Right renal pelvis (tissue), 4 donors: ENCODE data around the gene EFCAB8. TPM values are rescaled to one million over a fixed set of nuclear protein-coding genes. Genes with fewer than 3 reads are reported as not detected.
"Not testable (repeated sequence)": the region's sequence is repeated elsewhere in the genome, so short reads cannot be mapped to it uniquely, and the experiment has no call there.

Experiments
- DNase-seq, 4 donors: peaks; one replicate each; pipeline ENCODE4 v3.0.0-alpha.2; 2013; ENCODE audit warnings: low read depth in 4 of 4, low spot score in 3 of 4, missing footprints in 1 of 4
- polyA plus RNA-seq, 4 donors: library from polyadenylated mRNA; unstranded; fragments of 120-200 nt; gene quantifications; one replicate each; pipeline ENCODE4 v1.2.1, GENCODE V29; 2013; ENCODE audit not compliant: insufficient read length in 4 of 4

Gene EFCAB8
- polyA plus RNA-seq, 4 donors: 0.06 to 0.09 (median 0.07) TPM; not detected in 1

DNA sequence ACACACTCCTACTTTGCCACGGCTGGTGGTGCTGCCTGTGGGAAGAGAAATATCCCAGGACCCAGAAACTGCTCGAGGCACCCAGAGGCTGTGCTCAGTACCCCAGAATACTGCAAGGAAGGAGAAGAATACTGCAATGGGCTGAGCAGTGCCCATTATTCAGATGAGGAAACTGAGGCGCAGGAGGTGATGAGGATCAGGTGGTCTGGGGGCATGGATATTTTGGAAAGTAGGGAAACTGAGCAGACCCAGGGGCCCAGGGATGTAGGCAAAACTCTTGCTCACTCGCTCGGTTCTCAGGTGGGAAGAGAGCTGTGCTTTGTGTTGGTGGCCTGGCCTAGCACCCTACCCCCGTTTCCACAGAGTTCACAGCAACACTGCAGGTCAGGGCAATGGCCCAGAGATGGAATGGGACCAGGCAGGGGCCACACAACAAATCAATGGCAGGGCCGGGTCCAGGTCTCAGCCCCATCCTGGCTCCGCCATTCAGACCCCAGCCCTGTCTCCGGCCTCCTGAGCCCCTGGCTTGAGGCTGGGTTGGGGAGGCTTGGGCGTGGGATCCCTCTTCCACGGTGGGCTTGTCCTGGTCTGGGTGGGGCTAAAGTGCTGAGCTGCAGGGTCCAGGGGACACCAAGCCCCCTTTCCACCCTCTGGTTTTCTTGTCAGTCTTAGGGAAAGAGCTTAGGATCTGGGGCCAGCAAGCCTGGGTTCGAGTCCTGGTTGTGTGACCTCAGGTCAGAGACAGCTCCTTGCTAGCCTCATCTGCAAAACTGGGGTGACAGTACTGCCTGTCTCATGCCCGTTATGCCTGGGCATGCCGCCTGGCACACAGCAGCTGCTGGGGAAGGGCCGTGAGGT is 111.6 kb downstream of the EFCAB8 start:
- DNase-seq: no peak

DNA sequence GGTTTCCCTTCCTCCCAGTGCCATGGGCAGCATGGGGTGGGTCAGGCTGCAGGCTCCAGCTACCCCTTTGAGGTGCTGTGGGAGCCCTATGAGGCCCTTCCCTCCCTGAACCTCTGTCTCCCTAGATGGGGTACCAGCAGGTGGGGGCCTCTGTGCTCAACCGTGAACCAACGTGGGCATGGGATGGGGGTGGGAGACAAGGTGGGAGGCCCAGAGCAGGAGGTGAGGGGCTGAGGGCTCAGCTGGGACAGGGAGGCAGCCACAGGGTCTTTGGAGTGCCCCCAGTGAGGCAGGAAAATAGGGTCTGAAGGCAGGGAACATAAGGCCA is 112.2 kb downstream of the EFCAB8 start:
- no peak for DNase-seq

DNA sequence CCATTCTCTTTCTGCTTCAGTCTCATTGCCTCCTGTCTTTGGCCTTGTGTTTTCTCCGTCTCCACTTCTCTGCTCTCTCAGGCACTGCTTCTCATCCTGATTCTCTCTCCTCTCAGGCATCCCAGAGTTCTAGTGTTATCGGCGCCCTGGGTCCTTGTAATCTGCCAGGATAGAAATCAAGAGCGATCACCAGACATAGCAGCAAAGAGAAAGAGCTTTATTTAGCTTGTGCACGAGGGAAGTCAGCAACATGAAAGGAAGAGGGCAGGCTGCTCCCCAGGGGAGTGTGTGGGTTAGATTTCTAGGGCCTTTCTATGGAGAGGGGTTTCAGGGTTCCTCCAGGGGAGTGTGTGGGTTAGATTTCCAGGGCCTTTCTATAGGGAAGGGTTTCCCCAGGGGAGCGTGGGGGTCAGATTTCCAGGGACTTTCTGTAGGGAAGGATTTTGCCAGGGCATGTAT is 113.0 kb downstream of the EFCAB8 start:
- DNase-seq: no peak

DNA sequence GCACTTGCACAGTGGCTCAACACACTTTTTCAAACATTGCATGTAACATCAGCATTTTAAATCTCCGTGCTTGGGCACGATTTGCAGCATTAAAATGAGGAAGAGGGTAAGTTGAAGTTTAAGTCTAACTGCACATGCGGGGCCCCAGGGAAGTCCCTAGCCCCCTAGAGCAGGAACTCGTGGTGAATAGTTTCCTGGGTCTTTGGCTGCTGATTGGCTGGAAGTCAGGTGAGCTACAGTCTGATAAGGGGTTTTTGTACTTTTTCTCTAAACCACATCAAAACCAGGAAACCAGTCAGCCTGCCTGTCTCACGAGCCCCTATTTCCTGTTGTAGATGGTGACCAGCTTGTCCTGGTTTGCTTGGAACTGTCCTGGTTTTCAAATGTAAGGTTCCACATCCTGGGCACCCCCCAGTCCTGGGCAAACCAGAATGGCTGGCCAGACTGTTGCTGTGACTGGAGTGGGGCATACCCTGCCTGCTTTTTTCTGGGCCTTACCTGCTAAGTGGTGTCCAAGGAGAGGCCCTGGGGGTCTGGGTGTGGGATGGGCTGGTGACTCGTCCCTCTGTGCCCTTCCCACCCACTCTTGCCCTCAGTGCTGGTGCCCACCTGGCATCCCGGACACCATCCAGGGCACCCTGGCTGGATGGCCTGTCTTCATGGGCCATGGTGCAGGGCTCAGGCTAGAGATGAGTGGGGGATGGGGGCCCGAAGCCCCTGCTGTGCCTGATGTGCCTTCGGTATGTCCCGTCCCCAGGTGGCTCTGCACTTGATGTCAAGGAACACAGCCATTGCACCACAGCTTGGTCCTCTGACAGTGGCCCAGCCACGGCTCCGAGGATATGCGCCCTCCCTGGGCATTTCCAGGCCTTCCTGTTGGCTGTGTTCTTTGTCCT is 113.7 kb downstream of the EFCAB8 start:
- no peak for DNase-seq

DNA sequence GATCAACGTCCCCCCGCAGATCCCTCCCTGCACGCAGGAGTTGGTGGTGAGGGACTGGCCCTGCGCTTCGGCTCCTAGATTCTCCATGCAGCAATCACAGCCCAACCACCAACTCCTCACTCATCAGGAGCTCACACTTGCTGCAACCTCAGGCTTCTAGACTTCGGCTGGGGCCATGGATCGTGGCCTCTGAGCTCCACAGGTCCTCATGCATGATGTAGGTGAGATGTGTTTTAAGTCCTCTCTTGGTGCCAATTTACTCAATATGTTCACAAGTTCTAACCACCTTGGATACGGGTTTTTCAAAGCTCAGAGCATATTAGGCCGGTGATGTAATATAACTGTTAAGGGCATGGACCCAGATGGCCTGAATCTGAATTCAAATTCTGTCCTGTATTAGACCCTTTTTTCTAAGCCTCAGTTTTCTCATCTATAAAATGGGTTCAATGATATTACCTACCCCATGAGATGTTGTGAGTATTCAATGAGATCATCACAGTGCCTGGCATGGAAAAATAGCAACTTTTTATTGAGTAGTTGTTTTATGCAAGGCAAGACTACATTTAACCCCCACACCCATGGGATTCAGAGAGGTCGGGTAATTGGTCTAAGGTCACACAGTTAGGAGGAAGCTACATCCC is 114.5 kb downstream of the EFCAB8 start:
- DNase-seq: no peak

DNA sequence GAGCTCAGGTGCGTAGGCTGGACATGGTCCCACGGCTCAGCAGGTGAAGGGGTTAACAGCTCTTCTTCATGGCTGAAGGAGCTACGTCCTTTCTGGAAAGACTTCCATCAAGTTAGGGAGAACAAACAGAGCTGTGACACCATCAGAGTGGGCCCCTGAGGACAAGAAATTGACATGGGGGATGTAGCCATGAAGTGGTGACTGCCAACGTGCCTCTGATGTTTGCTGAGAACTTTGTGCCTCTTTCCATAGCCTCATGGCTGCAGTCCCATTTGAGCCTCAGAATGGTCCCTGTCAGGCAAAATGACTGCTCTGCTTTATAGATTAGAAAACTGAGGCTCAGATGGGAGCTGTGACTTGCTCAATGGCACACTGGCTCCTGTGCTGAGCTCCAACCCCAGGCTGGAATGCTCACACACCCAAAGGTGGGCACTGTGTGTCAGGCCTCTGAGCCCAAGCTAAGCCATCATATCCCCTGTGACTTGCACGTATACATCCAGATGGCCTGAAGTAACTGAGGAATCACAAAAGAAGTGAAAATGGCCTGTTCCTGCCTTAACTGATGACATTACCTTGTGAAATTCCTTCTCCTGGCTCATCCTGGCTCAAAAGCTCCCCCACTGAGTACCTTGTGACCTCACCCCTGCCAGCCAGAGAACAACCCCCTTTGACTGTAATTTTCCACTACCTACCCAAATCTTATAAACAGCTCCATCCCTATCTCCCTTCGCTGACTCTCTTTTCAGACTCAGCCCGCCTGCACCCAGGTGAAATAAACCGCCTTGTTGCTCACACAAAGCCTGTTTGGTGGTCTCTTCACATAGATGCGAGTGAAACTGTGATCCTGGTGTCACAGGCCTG is 115.7 kb downstream of the EFCAB8 start:
- DNase-seq: not testable (repeated sequence)

DNA sequence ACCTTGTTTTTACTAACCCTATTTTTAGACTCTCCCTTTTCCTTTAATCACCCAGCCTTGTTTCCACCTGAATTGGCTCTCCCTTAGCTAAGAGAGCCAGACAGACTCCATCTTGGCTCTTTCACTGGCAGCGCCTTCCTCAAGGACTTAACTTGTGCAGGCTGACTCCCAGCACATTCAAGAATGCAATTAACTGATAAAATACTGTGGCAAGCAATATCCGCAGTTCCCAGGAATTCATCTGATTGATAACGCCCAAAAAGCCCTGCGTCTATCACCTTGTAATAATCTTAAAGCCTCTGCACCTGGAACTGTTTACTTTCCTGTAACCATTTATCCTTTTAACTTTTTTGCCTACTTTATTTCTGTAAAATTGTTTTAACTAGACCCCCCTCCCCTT is 116.4 kb downstream of the EFCAB8 start:
- DNase-seq: not testable (repeated sequence)

DNA sequence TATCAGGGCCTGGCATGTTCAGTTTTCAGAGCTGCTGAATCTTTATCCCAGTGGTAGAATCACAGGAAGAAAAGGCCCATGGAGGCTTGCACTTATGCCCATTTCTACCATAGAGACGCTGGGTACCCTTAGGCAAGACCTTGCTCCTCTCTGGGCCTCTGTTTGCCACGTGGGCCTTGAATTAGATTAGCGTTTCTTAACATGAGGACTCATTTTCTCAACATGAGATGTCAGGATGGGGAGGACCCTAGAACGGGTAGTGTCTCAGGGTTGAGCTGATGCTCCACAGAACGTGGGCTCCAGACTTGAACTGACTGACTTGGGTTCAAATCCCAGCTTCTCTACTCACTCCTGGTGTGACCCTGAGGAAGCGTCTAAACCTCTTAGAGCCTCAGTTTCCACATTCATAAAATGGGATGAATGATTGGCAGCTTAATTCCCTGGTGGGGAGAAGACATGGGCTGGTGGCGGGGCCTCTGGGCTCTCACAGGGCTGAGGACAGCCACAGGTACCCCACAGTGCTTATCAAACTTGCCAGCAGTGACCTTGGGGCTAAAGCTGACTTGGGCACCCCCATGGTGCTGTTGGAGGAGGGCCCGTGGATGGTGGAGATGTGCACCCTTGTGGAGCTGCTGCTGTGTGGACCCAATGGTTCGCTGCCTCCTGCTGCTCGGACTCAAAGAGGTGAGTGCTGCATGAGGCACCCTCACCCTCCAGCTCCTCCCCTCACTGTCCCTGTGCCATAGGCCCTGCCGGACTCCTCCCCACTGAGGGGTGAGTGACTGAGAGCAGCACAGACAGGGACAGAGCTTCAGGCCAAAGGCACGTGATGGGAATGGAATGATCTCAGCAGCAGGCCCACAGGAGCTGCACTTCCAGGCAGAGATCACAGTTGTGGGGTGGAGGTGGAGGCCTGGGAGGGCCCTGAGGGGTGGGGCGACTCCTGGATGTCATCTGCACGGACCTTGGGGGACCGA is 117.3 kb downstream of the EFCAB8 start:
- no peak for DNase-seq

DNA sequence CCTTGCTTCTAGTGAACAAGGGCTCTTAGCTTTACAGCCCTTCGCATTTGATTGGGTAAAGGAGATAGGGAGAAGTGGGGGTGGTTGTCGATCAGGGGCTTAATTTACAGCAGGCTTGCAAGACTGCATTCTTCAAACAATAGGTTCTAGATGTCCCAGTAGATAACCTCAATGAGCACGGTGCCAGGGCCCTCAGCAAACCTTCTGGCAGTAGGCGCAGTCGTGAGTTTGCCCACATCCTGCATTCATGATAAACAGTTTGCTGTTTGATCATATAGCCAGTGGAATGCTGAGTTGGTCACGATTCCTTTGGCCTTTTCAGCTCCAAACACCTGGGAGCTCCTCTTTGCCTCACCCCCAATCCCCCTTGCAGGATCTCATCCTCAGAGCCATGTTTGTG is 118.0 kb downstream of the EFCAB8 start:
- DNase-seq: no peak

DNA sequence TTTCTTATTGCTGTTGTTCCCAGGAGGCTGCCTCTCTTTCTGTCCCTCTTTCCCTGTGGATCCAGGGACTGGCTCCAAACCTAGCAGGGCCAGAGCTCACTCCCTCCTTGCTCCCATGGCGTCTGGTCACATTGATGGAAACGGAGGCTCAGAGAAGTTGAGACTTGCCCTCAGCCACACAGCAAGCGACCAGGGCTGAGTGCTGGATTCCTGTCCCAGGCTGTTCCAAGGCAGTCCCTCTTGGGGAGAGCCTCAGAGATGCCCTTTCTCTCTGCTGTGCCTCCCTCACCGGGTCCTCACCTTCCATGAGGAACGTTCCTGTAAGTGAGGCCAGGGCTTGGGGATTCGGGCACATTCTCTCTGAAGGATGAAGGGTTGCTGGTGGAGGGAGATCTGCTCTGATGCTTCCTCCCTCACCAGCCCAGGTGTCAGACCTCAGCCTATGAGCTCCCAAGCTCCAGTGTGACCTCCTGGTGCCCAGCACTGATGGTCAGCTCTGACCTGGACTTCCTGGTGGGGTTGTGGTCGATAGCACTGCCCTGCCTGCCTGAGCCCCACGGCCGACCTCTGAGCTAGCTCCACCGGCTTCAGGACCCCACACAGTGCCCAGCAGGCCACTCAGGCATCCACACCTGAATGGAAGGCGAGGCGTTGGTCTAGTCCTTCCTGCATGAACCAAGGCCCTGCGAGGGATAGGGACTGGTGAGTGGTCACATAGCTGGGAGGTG is 118.7 kb downstream of the EFCAB8 start:
- DNase-seq: no peak

DNA sequence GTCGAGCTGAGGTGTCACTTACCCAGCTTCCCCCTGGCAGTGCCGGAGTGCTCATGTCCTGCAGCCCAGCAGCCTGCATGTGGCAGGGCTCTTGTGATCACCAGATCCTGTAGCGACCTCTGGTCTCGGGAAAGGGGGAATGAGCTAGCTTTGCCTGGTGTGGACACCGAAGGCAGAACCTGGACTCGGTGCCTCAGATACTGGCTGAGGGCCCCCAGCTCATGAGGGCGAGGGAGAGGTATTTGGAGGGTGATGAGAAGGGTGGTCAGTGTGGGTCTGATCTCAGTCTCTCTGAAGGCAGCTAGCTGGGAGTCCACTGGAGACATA is 119.2 kb downstream of the EFCAB8 start:
- no peak for DNase-seq

DNA sequence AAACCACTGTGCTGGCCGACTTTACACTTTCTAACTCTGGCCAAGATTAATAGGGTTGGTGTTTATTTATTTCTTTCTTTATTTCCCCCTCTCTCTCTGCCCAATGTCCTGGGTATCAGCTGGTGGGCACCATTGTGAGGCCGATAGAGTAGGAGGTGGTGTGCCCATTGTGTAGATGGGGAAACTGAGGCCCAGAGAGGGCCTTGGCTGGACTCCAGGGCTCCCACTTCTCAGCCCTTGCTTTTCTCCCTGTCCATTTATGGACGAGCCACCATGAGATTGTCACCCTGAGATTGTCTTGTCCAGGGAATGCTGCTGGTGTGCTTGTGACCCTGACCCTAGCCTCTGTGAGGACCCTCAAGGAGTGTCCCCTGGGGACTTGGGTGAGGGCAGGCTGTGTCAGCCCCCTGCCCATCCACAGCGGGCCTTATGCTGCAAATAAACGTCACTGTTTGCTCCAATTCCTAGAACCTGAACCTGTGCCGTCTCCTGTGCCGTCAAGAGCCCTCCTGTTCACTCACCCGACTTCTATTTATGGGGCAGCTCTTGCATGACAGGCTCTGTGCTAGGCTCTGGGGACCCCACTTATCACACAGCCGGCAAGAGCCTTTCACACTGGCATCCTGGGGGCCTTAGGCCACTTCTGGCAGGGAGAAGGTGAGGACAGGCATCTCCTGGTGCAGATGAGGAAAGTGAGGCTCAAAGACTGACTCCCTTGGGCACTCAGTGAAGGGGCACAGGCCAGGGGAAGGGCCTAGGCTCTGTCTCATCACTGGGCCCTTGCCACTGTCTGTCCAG is 120.7 kb downstream of the EFCAB8 start:
- no peak for DNase-seq

DNA sequence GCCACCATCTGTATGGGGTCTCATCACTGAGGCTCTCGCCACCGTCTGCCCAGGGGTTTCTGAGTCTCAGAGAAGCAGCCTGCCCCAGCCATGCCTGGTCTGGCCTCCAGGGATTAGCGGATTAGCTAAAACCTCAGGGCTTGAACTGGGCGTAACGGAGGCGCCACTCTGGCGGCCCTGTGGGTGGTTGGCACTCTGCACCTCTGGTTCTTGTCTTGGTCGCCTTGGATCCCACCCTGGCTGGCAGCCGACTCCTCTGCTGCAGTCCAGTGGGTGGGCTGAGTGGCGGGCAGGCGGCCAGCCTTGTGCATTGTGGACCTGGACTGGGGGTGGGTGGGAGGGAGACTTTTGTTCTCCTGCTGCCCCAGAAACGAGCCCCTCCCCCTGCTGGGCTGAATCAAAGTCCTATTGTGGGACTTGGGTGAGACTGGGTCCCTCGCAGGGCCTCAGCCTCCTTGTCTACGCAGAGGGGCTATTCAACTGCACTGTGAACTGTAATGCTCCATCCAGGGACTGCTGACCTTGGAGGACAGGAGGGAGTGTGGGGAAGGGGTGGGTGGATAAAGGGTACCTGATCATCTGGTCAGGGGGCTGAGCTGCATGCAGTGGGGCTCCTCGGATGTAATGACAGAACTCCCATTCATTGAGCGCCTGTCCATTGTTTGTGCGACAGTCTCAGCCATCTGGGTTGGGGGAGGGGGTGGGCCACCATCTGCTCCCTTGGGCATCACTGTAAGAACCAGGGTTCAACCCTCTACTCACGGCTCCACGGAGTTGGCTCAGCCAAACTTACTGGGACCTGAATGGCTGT is 121.6 kb downstream of the EFCAB8 start:
- DNase-seq: no peak

DNA sequence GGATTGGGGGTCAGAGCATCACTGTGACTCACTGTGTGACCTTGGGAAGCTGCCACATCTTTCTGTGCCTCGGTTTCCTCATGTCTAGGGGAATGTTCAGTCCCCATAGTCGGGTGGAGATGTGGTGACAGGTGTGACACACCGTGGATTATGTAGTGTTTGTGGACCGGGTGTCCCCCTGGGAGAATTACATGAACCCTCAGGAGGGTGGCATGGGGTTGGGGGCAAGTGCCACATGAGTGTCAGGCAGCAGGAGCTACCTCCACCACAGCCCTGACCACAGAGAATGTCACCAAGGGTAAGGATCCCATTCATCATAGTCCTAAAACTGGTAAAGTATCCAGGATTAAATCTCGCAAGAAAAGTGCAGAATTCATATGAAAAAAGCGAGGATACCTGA is 122.3 kb downstream of the EFCAB8 start:
- no peak for DNase-seq

DNA sequence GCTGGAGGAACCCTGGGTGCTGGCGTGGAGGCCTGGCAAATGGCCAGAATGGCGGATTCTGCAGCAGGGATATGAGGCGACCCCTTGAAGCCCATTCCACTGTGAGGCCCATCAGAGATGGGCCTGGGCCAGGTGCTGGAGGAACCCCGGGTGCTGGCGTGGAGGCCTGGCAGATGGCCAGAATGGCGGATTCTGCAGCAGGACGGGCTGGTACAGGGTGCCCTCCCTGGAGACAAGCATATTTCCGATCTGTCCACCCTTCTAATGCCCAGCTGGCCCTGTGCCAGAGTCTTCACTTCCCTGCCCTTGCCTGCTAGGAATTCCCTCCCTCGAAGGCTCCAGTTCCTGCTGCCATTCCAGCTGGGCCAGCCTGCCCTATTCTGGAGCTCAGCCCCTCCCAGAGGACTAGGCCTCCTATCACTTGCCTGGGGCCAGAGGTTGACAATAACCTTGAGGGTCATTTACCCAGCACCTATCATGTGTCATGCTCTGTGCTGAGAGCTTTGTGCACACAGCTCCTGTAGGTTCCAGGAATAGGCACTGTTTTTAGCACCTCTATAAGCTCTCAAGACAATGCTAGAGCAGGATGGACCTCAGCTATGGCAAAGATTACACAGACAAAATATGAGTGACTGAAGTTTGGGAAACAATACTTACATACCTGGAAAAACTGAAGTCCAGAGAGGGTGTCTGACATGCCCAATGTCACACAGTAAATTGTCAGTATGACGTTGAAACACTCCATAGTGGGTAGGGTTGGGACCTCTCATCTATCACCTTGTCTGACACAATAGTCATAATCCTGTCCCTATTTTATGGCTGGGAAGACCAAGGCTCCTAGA is 124.1 kb downstream of the EFCAB8 start:
- peak in 3 of 4 donors; percentile 10 to 31 (median 12) for DNase-seq
